SK-N-SH (cell line): ENCODE results near the gene DCTD. TPM values are rescaled to one million over a fixed set of nuclear protein-coding genes. Genes with fewer than 3 reads are reported as not detected.

ENCODE experiments used
- CTCF ChIA-PET: fragments of 300-600, 350-600 bp; formaldehyde crosslinking; extraction: SDS; loops from one replicate; lab custom pipeline; 2021; lab: Yijun Ruan, JAX
- POLR2A ChIA-PET: fragments of 350-600 bp; sonication (Branson Sonifier 250); formaldehyde crosslinking; extraction: SDS; loops from one replicate; lab custom pipeline; 2020; ENCODE audit warnings: antibody characterized with exemption, inconsistent platforms; lab: Yijun Ruan, JAX
- DNase-seq: peaks from one replicate; pipeline ENCODE4 v3.0.0; 2012
- H2AFZ ChIP-seq: fragments of 200-600 bp; sonication (generic); 2 replicates; pipeline ENCODE4 v1.8.1; 2016; ENCODE audit warnings: antibody characterized with exemption, mild to moderate bottlenecking, low read depth
- H3F3A ChIP-seq: fragments of 200-600 bp; sonication (generic); replicated peaks from 2 replicates; pipeline ENCODE3; 2016; ENCODE audit warnings: antibody characterized with exemption, mild to moderate bottlenecking; ENCODE audit not compliant: insufficient read depth
- H3K27ac ChIP-seq, 2 experiments: fragments of 200-500 bp in 1 of 2; fragments of 200-600 bp in 1 of 2; sonication (Bioruptor generic) in 1 of 2; sonication (generic), shearing (Covaris generic) in 1 of 2; 2 replicates each; pipeline versions ENCODE4 v1.5.1 to v1.6.1; 2014 to 2016; ENCODE audit warnings: low read depth in 2 of 2, inconsistent platforms in 1 of 2, low read length in 1 of 2, mild to moderate bottlenecking in 1 of 2, mixed read lengths in 1 of 2
- H3K27me3 ChIP-seq: fragments of 200-600 bp; sonication (generic), shearing (Covaris generic); 2 replicates; pipeline ENCODE4 v1.6.1; 2016; ENCODE audit warnings: mixed run types; ENCODE audit not compliant: insufficient read depth
- H3K36me3 ChIP-seq, 2 experiments: fragments of 200-500 bp in 1 of 2; fragments of 200-600 bp in 1 of 2; sonication (Bioruptor generic) in 1 of 2; sonication (generic) in 1 of 2; replicated peaks in 1 of 2; 2 replicates each; pipeline versions ENCODE3 to v1.5.1; 2014 to 2016; ENCODE audit warnings: low read length in 1 of 2, mild to moderate bottlenecking in 1 of 2; ENCODE audit not compliant: insufficient read depth in 2 of 2, control insufficient read depth in 1 of 2
- H3K4me1 ChIP-seq, 2 experiments: fragments of 200-500 bp in 1 of 2; fragments of 200-600 bp in 1 of 2; sonication (Bioruptor generic) in 1 of 2; sonication (generic), shearing (Covaris generic) in 1 of 2; 2 replicates each; pipeline versions ENCODE4 v1.5.1 to v1.6.1; 2014 to 2016; ENCODE audit warnings: low read depth in 1 of 2, low read length in 1 of 2, mixed run types in 1 of 2; ENCODE audit not compliant: insufficient read depth in 2 of 2, control insufficient read depth in 1 of 2
- H3K4me2 ChIP-seq: fragments of 200-600 bp; sonication (generic), shearing (Covaris generic); 2 replicates; pipeline ENCODE4 v1.6.1; 2017; ENCODE audit warnings: mixed run types
- H3K4me3 ChIP-seq, 2 experiments: fragments of 200-500 bp in 1 of 2; fragments of 200-600 bp in 1 of 2; sonication (Bioruptor generic) in 1 of 2; sonication (generic), shearing (Covaris generic) in 1 of 2; 2 replicates each; pipeline versions ENCODE4 v1.5.1 to v1.8.1; 2014 to 2016; ENCODE audit warnings: low read depth in 2 of 2, inconsistent platforms in 1 of 2, low read length in 1 of 2, mild to moderate bottlenecking in 1 of 2, mixed read lengths in 1 of 2, moderate library complexity in 1 of 2
- H3K79me2 ChIP-seq: fragments of 200-600 bp; sonication (generic); 2 replicates; pipeline ENCODE4 v1.8.1; 2017; ENCODE audit warnings: mild to moderate bottlenecking; ENCODE audit not compliant: insufficient read depth
- H3K9ac ChIP-seq: fragments of 200-600 bp; sonication (generic); 2 replicates; pipeline ENCODE4 v1.6.1; 2017; ENCODE audit warnings: mixed run types
- H3K9me2 ChIP-seq: fragments of 200-600 bp; sonication (generic); 2 replicates; pipeline ENCODE4 v1.6.1; 2017; ENCODE audit warnings: mixed run types
- H3K9me3 ChIP-seq: fragments of 200-600 bp; sonication (generic); 2 replicates; pipeline ENCODE4 v1.6.1; 2017; ENCODE audit warnings: mixed run types, mild to moderate bottlenecking, moderate library complexity
- H4K20me1 ChIP-seq: fragments of 200-600 bp; sonication (generic); 2 replicates; pipeline ENCODE4 v1.6.1; 2017; ENCODE audit warnings: mild to moderate bottlenecking, mixed run types; ENCODE audit not compliant: insufficient read depth
- CHD2 ChIP-seq: fragments of 150-350 bp; IDR thresholded peaks from 2 replicates; pipeline ENCODE4 v1.6.1; 2018; ENCODE audit warnings: low read length; ENCODE audit not compliant: partially characterized antibody
- ELF1 ChIP-seq: IDR thresholded peaks from 2 replicates; pipeline ENCODE4 v1.4.0; 2012
- EP300 ChIP-seq, 2 experiments: IDR thresholded peaks; 2 replicates each; pipeline versions ENCODE4 v1.4.0 to v1.6.1; 2012; ENCODE audit warnings: borderline replicate concordance in 1 of 2, low read depth in 1 of 2, low read length in 1 of 2
- EZH2phosphoT487 ChIP-seq: fragments of 200-600 bp; sonication (generic); IDR thresholded peaks from 2 replicates; pipeline ENCODE4 v1.6.1; 2017; ENCODE audit warnings: low read depth, mixed run types, mild to moderate bottlenecking, antibody characterized with exemption, moderate library complexity, borderline replicate concordance
- FOSL2 ChIP-seq: IDR thresholded peaks from 2 replicates; pipeline ENCODE4 v1.4.0; 2012; ENCODE audit warnings: low read depth, mild to moderate bottlenecking, moderate library complexity, borderline replicate concordance
- FOXJ3 ChIP-seq: sonication (generic); formaldehyde crosslinking; IDR thresholded peaks from 2 replicates; pipeline ENCODE4 v1.5.1; 2020; ENCODE audit warnings: mild to moderate bottlenecking, missing genetic modification reagents
- FOXM1 ChIP-seq: IDR thresholded peaks from 2 replicates; pipeline ENCODE4 v1.4.0; 2012; ENCODE audit warnings: low read depth, mild to moderate bottlenecking
- GATA2 ChIP-seq: sonication (generic); formaldehyde crosslinking; IDR thresholded peaks from 2 replicates; pipeline ENCODE4 v1.5.0; 2020; ENCODE audit warnings: mild to moderate bottlenecking, missing genetic modification reagents
- MAX ChIP-seq: IDR thresholded peaks from 2 replicates; pipeline ENCODE4 v1.4.0; 2012; ENCODE audit warnings: low read depth
- MEF2A ChIP-seq: IDR thresholded peaks from 2 replicates; pipeline ENCODE4 v1.4.0; 2012; ENCODE audit warnings: low read depth, borderline replicate concordance
- MXI1 ChIP-seq: IDR thresholded peaks from 2 replicates; pipeline ENCODE4 v1.6.1; 2012; ENCODE audit warnings: mild to moderate bottlenecking, low read depth, low read length, improper control_type of control experiment
- NFIC ChIP-seq: IDR thresholded peaks from 2 replicates; pipeline ENCODE4 v1.4.0; 2012; ENCODE audit warnings: borderline replicate concordance
- NRF1 ChIP-seq: IDR thresholded peaks from 2 replicates; pipeline ENCODE4 v1.6.1; 2012; ENCODE audit warnings: low read depth, mild to moderate bottlenecking, low read length
- PBX3 ChIP-seq: IDR thresholded peaks from 2 replicates; pipeline ENCODE4; 2012
- RAD21 ChIP-seq: IDR thresholded peaks from 2 replicates; pipeline ENCODE4 v1.6.1; 2012; ENCODE audit warnings: mild to moderate bottlenecking, low read length
- RCOR1 ChIP-seq: fragments of 150-350 bp; IDR thresholded peaks from 2 replicates; pipeline ENCODE4 v1.6.1; 2017; ENCODE audit warnings: antibody characterized with exemption, low read length
- RFX5 ChIP-seq: IDR thresholded peaks from 2 replicates; pipeline ENCODE4 v1.6.1; 2012; ENCODE audit warnings: mild to moderate bottlenecking, improper control_type of control experiment, low read length
- RXRA ChIP-seq: IDR thresholded peaks from 2 replicates; pipeline ENCODE4 v1.4.0; 2012; ENCODE audit warnings: low read depth, mild to moderate bottlenecking, borderline replicate concordance
- TAF1 ChIP-seq: IDR thresholded peaks from 2 replicates; pipeline ENCODE4 v1.6.1; 2012; ENCODE audit warnings: low read depth, mild to moderate bottlenecking, low read length, moderate library complexity, borderline replicate concordance
- TCF12 ChIP-seq: IDR thresholded peaks from 2 replicates; pipeline ENCODE4 v1.4.0; 2012
- TEAD4 ChIP-seq: IDR thresholded peaks from 2 replicates; pipeline ENCODE4 v1.4.0; 2012; ENCODE audit warnings: mild to moderate bottlenecking, borderline replicate concordance; ENCODE audit not compliant: insufficient read depth
- YY1 ChIP-seq: IDR thresholded peaks from 2 replicates; pipeline ENCODE4 v1.4.0; 2012; ENCODE audit warnings: low read depth, mild to moderate bottlenecking
- ZBTB33 ChIP-seq: IDR thresholded peaks from 2 replicates; pipeline ENCODE4 v1.4.0; 2012; ENCODE audit warnings: low read depth, borderline replicate concordance
- WGBS: methylation state at CpG from one replicate; pipeline ENCODE4 v1.1.6; 2017; ENCODE audit warnings: low lambda C conversion rate; 5-methylcytosine and 5-hydroxymethylcytosine counted together
- polyA plus RNA-seq, 3 experiments: library from polyadenylated mRNA; depleted of rRNA; stranded (reverse); fragments of >200 nt; gene quantifications; 2 replicates each; pipeline ENCODE4 v1.2.3, GENCODE V29; 2012

Gene DCTD
- polyA plus RNA-seq, 1 of the 3 experiments (the other 2 are of a cell fraction), result 123 TPM

GRCh38 chr4:182880387-182881356 lies 36.5 kb downstream of the DCTD start:
- TF ChIP-seq TCF12 (peak; percentile 45; the same call in 1 of the 2 replicates), RCOR1 (no peak), MAX (no peak), EP300 (IDR thresholded peaks at IDR 0.05; ENCODE audit: borderline replicate concordance in 1 of 2, low read depth in 1 of 2, low read length in 1 of 2) (no peak), FOXM1 (no peak), TAF1 (no peak), CHD2 (no peak), ZBTB33 (no peak), PBX3 (0 out of 2 replicates have a peak, but pooled peaks have one; percentile 8), GATA2 (no peak), NRF1 (no peak), RXRA (no peak), FOSL2 (peak; percentile 24; the same call in 1 of the 2 replicates), FOXJ3 (CRISPR knock-in tag) (no peak), TEAD4 (no peak), ELF1 (no peak), EZH2phosphoT487 (no peak), RFX5 (no peak), RAD21 (no peak), MEF2A (no peak), YY1 (no peak), MXI1 (no peak), NFIC (no peak)
- H3K9ac ChIP-seq, result no peak overlapping the region
- no peaks in the 10 kb centered on the region for H3K27me3 ChIP-seq
- peaks cover 0 to 36% of the 10 kb centered on the region in 2 experiments; a peak in 1 of 4 replicates for H3K4me1 ChIP-seq
- H3K9me3 ChIP-seq, result peaks cover 7% of the 10 kb centered on the region; the same call in 1 of the 2 replicates
- no peak for DNase-seq
- H3K4me3 ChIP-seq, result no peak overlapping the region
- no peak overlapping the region for H3K4me2 ChIP-seq
- no peaks in the 10 kb centered on the region for H3K79me2 ChIP-seq
- ChIA-PET CTCF (interaction anchor here (1.1 kb wide), 1 partner anchor 12 kb away, joined by 3 read pairs; no protein-coding TSS in a partner anchor), POLR2A (no interaction called here)
- H3K9me2 ChIP-seq, result no peaks in the 10 kb centered on the region
- peaks cover 8% of the 10 kb centered on the region for H3F3A ChIP-seq
- no peaks in the 10 kb centered on the region for H4K20me1 ChIP-seq
- H3K36me3 ChIP-seq, result peaks cover 11 to 25% of the 10 kb centered on the region in 2 experiments
- WGBS, result 83% methylated on average over 22 of the region's 26 CpGs
- no peak overlapping the region for H2AFZ ChIP-seq
- H3K27ac ChIP-seq, result no peak overlapping the region; a peak in 1 of 4 replicates
